Body of pancreas (tissue), 4 donors: ENCODE measurements around the gene SMIM44.

Source experiments
- POLR2A ChIP-seq, 3 donors: fragments of 450-650 bp; IDR thresholded peaks; one replicate each; pipeline ENCODE4 v1.6.1; 2016; ENCODE audit warnings: antibody characterized with exemption in 3 of 3, mild to moderate bottlenecking in 2 of 3
- TF ChIP-seq, protein P1 (sequence below), 7 experiments: fragments of 450-650 bp in 4 of 7; fragments of 200-600 bp in 3 of 7; sonication (generic) in 3 of 7; IDR thresholded peaks; one replicate each; pipeline ENCODE4 v1.5.1; 2016 to 2019; ENCODE audit warnings: antibody characterized with exemption in 7 of 7

- TF ChIP-seq, protein P1, sequence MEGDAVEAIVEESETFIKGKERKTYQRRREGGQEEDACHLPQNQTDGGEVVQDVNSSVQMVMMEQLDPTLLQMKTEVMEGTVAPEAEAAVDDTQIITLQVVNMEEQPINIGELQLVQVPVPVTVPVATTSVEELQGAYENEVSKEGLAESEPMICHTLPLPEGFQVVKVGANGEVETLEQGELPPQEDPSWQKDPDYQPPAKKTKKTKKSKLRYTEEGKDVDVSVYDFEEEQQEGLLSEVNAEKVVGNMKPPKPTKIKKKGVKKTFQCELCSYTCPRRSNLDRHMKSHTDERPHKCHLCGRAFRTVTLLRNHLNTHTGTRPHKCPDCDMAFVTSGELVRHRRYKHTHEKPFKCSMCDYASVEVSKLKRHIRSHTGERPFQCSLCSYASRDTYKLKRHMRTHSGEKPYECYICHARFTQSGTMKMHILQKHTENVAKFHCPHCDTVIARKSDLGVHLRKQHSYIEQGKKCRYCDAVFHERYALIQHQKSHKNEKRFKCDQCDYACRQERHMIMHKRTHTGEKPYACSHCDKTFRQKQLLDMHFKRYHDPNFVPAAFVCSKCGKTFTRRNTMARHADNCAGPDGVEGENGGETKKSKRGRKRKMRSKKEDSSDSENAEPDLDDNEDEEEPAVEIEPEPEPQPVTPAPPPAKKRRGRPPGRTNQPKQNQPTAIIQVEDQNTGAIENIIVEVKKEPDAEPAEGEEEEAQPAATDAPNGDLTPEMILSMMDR (IDR thresholded peaks at IDR 0.05): no peak
- TF ChIP-seq POLR2A (IDR thresholded peaks at IDR 0.05): no peak
These were observed 16.6 kb downstream of the SMIM44 start for GRCh38 chr19:3466635-3467034.
